Measurements from ENCODE around the gene RNASET2. TPM values are rescaled to one million over a fixed set of nuclear protein-coding genes. Genes with fewer than 3 reads are reported as not detected.

The RNASET2 gene
- total and polyA plus RNA-seq, 2 donors from 2014 or later, result 50.7 to 69.0 TPM

DNA sequence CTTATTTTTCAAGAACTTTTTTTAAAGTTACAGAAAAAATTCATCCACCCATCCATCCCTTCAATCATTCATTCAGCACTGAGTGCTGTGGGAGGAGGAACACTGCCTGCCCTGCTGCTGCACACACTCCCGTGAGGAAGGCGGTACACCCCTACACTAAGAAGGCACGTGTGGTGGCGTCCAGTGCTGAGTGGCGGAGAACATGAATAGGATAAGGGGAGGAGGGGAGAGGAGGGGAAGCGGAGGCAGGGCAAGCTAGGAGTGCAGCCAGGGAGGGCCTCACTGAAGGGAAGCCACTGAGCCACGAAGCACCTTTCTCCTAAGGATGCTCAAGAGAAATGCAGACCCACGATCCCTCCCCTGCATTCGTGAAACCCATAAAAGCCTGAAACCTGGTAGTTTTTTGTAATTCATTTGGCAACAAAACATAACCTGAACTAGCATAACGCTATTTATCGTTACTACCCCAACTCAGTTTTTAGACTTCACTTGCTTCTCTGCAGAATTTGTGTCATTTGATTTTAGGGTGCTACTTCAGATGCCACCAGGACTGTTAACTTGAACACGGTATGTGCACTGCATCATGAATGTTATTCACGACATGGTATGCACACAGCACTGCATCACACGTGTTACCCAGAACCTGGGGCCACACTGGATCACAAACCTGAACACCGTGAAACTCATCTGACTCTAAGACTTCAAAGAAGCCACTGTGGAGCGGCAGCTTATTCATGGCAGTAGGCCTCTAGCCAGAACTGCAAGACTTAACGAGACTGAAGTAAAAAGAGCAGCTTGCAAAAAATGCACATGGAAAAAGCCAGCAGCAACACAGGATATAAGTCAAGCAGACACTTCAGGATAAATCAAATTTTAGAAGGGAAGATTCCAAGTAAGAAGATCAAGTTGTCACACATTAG, 3.5 kb downstream of the RNASET2 start:
- TF ChIP-seq, protein P1, sequence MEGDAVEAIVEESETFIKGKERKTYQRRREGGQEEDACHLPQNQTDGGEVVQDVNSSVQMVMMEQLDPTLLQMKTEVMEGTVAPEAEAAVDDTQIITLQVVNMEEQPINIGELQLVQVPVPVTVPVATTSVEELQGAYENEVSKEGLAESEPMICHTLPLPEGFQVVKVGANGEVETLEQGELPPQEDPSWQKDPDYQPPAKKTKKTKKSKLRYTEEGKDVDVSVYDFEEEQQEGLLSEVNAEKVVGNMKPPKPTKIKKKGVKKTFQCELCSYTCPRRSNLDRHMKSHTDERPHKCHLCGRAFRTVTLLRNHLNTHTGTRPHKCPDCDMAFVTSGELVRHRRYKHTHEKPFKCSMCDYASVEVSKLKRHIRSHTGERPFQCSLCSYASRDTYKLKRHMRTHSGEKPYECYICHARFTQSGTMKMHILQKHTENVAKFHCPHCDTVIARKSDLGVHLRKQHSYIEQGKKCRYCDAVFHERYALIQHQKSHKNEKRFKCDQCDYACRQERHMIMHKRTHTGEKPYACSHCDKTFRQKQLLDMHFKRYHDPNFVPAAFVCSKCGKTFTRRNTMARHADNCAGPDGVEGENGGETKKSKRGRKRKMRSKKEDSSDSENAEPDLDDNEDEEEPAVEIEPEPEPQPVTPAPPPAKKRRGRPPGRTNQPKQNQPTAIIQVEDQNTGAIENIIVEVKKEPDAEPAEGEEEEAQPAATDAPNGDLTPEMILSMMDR (IDR thresholded peaks at IDR 0.05; ENCODE audit: borderline replicate concordance, extremely low read depth, insufficient read depth), result no peak
- H3K36me3 ChIP-seq (ENCODE audit: control insufficient read depth in 2 of 3, insufficient read depth in 3 of 3, low read length in 3 of 3), result peaks cover 0 to 2% (median 0%) of the 10 kb centered on the region in 3 donors
- FAIRE-seq (no peak), DNase-seq (no peak)
- no peaks in the 10 kb centered on the region for H3K9me3 ChIP-seq (ENCODE audit: control insufficient read depth in 2 of 3, insufficient read depth in 1 of 3, low read length in 3 of 3)
- intact Hi-C loops (cut with DNase I), result no loop called here
- H3K27ac ChIP-seq (ENCODE audit: low read depth in 2 of 2, low read length in 2 of 2), result no peak overlapping the region
- no peaks in the 10 kb centered on the region for H3K27me3 ChIP-seq (ENCODE audit: control insufficient read depth, insufficient read depth, low read length)
- H3K4me3 ChIP-seq (ENCODE audit: low read length in 3 of 3), result no peak overlapping the region
- no peak overlapping the region for H3K9ac ChIP-seq (ENCODE audit: low read length in 3 of 3)
- peaks cover 0 to 8% (median 0%) of the 10 kb centered on the region in 3 donors for H3K4me1 ChIP-seq (ENCODE audit: control insufficient read depth in 2 of 3, insufficient read depth in 2 of 3, low read depth in 1 of 3, low read length in 3 of 3)

DNA sequence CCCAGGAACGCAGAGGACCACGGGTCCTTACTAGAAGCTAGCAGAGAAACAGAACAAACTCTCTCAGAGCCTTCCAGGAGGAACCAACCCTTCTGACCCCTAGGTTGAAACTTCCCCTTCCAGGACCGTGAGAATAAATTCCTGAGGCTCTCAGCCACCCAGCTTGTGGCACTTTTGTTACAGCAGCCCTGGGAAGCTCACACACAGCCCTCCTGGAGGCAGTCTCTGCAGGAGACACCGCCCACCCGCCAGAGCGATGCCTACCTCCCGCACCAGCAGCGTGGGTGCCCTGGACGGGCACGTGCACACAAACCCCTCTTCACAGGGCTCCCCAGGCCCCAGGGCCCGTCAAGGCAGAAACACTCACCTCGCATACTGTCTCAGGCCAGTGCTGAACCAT, 4.2 kb downstream of the RNASET2 start:
- TF ChIP-seq, protein P1 (IDR thresholded peaks at IDR 0.05; ENCODE audit: borderline replicate concordance, extremely low read depth, insufficient read depth), result no peak
- H3K36me3 ChIP-seq (ENCODE audit: control insufficient read depth in 2 of 3, insufficient read depth in 3 of 3, low read length in 3 of 3), result peaks cover 0 to 6% (median 0%) of the 10 kb centered on the region in 3 donors
- H3K4me1 ChIP-seq (ENCODE audit: control insufficient read depth in 2 of 3, insufficient read depth in 2 of 3, low read depth in 1 of 3, low read length in 3 of 3), result peaks cover 0 to 3% (median 0%) of the 10 kb centered on the region in 3 donors
- no peaks in the 10 kb centered on the region for H3K9me3 ChIP-seq (ENCODE audit: control insufficient read depth in 2 of 3, insufficient read depth in 1 of 3, low read length in 3 of 3)
- no peak for FAIRE-seq
- H3K27me3 ChIP-seq (ENCODE audit: control insufficient read depth, insufficient read depth, low read length), result no peaks in the 10 kb centered on the region
- peak in 1 of 5 donors; percentile 75 for DNase-seq
- no peak overlapping the region for H3K27ac ChIP-seq (ENCODE audit: low read depth in 2 of 2, low read length in 2 of 2)
- intact Hi-C loops (cut with DNase I), result no loop called here
- H3K4me3 ChIP-seq (ENCODE audit: low read length in 3 of 3), result no peak overlapping the region
- H3K9ac ChIP-seq (ENCODE audit: low read length in 3 of 3), result no peak overlapping the region

DNA sequence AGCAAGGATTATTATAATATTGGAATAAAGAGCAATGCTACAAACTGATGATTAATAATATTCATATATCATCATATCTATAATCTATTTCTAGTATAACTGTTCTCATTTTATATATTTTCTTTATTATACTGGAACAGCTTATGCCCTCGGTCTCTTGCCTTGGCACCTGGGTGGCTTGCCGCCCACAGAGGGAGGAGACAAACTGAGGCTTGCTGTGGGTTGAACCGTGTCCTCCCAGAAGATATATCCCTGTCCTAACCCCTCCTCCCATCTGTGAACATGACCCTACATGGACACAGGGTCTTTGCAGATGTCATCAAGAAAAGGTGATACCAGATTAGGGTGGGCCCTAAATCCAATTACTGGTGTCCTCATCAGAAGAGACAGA, 4.7 kb downstream of the RNASET2 start:
- Histone ChIP-seq H3K27ac (ENCODE audit: low read depth in 2 of 2, low read length in 2 of 2) (no peak overlapping the region), H3K4me3 (ENCODE audit: low read length in 3 of 3) (no peak overlapping the region), H3K4me1 (ENCODE audit: control insufficient read depth in 2 of 3, insufficient read depth in 2 of 3, low read depth in 1 of 3, low read length in 3 of 3) (peaks cover 0 to 3% (median 0%) of the 10 kb centered on the region in 3 donors), H3K27me3 (ENCODE audit: control insufficient read depth, insufficient read depth, low read length) (no peaks in the 10 kb centered on the region), H3K9me3 (ENCODE audit: control insufficient read depth in 2 of 3, insufficient read depth in 1 of 3, low read length in 3 of 3) (no peaks in the 10 kb centered on the region), H3K9ac (ENCODE audit: low read length in 3 of 3) (no peak overlapping the region), H3K36me3 (ENCODE audit: control insufficient read depth in 2 of 3, insufficient read depth in 3 of 3, low read length in 3 of 3) (peaks cover 0 to 6% (median 0%) of the 10 kb centered on the region in 3 donors)
- no peak for DNase-seq
- TF ChIP-seq, protein P1 (IDR thresholded peaks at IDR 0.05; ENCODE audit: borderline replicate concordance, extremely low read depth, insufficient read depth), result no peak
- intact Hi-C loops (cut with DNase I), result no loop called here
- FAIRE-seq, result no peak

Measured in kidney (tissue), 14 donors.